GM12801 (cell line): ENCODE data around the gene CAV3.

Experiments
- CTCF ChIP-seq: IDR thresholded peaks from one replicate; pipeline ENCODE4 v1.5.1; 2011; ENCODE audit warnings: control low read depth; ENCODE audit not compliant: insufficient read length; ENCODE audit errors: extremely low read depth

Gene CAV3

GRCh38 chr3:8760506-8760905, 26.9 kb downstream of the CAV3 start:
- TF ChIP-seq CTCF = no peak

- TF ChIP-seq CTCF = no peak
Observed at GRCh38 chr3:8761866-8762265, 28.3 kb downstream of the CAV3 start.

GRCh38 chr3:8762607-8763377, 29.2 kb downstream of the CAV3 start:
- TF ChIP-seq CTCF = no peak

GRCh38 chr3:8764528-8764927, 30.9 kb downstream of the CAV3 start:
- TF ChIP-seq CTCF = no peak

GRCh38 chr3:8765528-8765927, 31.9 kb downstream of the CAV3 start:
- no peak for TF ChIP-seq CTCF

GRCh38 chr3:8766148-8766547, 32.5 kb downstream of the CAV3 start:
- no peak for TF ChIP-seq CTCF

GRCh38 chr3:8767256-8767666, 33.7 kb downstream of the CAV3 start:
- no peak for TF ChIP-seq CTCF
